GM18505 (cell line): Measurements from ENCODE around the gene UCP3.
"Not testable (repeated sequence)": the region's sequence is repeated elsewhere in the genome, so short reads cannot be mapped to it uniquely, and the experiment has no call there.

Source experiments
- ATAC-seq: cut with Tn5 transposase; IDR thresholded peaks from one replicate; pipeline ENCODE4 v1.9.1; 2021; ENCODE audit not compliant: unreplicated experiment
- POLR2A ChIP-seq: IDR thresholded peaks from 4 replicates; pipeline ENCODE4 v1.6.1; 2011; ENCODE audit warnings: borderline replicate concordance; ENCODE audit not compliant: insufficient read depth, insufficient read length; ENCODE audit errors: extremely low read depth

The UCP3 gene

DNA sequence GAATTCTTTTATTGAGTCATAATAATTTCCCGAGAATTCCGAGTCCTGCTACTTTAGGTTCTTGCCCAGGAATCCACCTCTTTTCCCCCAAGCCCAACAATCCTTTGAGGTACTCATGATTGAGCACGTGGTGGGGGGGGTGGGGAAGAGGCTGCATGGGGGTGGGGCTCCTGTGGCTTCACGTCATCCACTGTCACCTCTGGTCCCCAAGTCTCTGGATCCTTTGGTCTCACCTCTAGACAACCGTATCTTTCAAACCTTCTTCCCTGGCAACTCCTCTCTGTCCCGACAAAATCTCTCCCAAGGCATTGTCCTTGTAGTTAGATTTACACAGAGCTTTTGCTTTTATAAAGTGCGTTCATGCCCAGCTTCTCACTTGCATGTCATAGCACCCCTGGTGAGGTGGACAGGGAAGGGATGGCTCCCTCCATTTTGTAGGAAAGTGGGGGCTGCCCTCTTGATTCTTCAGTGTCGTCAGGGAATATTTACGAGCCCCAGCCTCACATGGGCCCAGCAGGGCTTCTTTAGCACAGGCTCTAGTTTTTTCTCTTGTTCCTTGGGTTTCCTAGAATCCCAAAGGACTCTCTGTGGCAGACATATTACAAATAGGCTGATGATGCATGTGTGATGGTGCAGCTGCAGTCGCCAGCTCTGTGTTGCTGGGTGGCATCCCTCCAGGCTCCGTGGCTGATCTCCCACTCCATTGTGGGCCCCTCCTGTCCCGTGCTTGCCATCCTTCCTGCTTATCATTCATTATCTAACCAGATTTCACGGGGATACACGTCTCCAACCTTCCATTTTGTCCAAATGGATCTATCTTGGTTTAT, 8.4 kb downstream of the UCP3 start:
- ATAC-seq = no peak

GRCh38 chr11:73999581-74000306, 9.1 kb downstream of the UCP3 start:
- no peak for TF ChIP-seq POLR2A

More for the DNA sequence above, 8.4 kb downstream of the UCP3 start:
- no peak for TF ChIP-seq POLR2A

DNA sequence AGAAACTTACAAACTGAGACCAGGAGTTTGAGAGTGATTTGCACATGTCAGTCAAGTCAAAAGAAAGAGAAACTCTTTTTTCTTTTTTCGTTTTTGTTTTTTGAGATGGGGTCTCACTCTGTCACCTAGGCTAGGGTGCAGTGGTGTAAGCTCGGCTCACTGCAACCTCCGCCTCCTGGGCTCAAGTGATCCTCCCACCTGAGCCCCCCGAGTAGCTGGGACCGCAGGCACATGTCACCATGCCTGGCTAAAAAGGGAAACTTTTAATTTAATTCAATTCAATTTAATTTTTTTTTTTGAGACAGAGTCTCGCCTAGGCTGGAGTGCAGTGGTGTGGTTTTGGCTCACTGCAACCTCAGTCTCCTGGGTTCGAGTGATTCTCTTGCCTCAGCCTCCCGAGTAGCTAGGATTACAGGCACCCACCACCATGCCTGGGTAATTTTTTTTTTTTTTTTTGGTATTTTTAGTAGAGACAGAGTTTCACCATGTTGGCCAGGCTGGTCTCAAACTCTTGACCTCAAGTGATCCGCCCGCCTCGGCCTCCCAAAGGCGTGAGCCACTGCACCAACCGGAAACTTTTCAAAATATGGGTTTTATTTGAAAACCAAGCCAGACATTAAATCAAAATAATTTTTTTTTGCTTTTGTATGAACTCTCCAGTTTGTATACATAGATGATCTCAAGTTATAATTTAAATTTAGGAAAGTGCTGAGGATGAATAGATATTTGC, 9.9 kb downstream of the UCP3 start:
- ATAC-seq = no peak
- no peak for TF ChIP-seq POLR2A

More at GRCh38 chr11:73999581-74000306, 9.1 kb downstream of the UCP3 start:
- ATAC-seq = no peak

GRCh38 chr11:73997120-73997770, 11.6 kb downstream of the UCP3 start:
- no peak for ATAC-seq
- TF ChIP-seq POLR2A = no peak

GRCh38 chr11:73996161-73996747, 12.6 kb downstream of the UCP3 start:
- no peak for ATAC-seq
- no peak for TF ChIP-seq POLR2A

DNA sequence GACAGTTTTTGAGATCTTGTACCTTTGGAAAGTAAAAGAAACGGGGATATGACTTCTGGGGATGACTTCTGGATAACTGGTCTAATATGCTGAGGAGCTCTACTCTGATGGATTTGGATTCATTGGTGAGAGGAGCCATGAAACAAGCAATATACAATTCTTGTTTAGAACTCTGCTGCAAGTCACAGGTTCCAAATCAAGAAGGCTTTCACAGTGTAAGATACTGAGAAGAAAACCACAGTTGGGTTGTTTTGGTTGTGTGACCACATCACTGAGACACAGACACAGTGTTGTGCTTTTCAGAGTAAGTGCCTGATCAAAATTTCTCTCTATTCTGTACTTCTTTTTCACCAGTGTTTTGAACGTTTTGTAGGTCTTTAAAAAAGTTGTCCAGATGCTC, 13.2 kb downstream of the UCP3 start:
- ATAC-seq = no peak
- TF ChIP-seq POLR2A = no peak

DNA sequence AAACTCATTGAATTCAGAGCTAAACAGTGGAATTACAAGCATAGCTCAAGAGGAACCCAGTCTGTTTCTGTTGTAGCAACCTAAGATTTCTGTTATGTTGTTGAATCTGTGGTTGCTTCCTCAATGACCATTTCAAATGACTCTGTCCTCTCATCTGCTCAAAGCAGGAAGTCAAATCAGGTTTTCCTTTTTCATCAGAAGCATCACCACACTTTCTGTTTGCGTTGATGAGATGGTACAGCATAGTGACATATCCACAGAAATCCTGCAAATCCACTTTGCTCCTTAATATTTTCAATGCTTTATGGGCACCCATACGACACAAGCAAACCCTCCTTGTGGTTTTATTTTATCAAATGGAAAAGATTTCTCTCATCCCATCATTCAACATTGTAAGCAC, 13.6 kb downstream of the UCP3 start:
- TF ChIP-seq POLR2A = no peak
- ATAC-seq = no peak

GRCh38 chr11:73991471-73992006, 17.3 kb downstream of the UCP3 start:
- TF ChIP-seq POLR2A = no peak
- no peak for ATAC-seq

DNA sequence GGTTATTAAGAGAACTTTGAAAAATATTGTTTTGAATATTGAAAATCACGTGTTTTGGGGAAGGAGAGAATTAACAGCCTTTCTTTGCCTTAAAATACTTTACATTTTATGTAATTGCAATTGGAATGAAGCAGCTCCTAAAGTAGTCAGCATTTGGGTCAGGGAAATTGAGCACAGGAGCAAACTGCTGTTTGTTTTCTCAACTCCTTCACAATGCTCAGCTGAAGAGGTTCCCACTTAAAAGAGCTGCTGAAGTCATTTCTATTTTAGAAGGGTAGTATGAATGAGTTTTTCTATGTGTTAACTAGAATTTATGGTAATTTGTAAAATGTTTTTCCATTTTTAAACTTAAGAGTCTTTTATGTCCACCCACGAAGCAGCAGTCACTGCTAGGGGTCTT, 18.2 kb downstream of the UCP3 start:
- no peak for ATAC-seq
- no peak for TF ChIP-seq POLR2A

- no peak for TF ChIP-seq POLR2A
- ATAC-seq = no peak
Measured at GRCh38 chr11:73989156-73989555, 19.7 kb downstream of the UCP3 start.

- no peak for TF ChIP-seq POLR2A
- ATAC-seq = no peak
Measured at GRCh38 chr11:73988227-73988626, 20.7 kb downstream of the UCP3 start.

DNA sequence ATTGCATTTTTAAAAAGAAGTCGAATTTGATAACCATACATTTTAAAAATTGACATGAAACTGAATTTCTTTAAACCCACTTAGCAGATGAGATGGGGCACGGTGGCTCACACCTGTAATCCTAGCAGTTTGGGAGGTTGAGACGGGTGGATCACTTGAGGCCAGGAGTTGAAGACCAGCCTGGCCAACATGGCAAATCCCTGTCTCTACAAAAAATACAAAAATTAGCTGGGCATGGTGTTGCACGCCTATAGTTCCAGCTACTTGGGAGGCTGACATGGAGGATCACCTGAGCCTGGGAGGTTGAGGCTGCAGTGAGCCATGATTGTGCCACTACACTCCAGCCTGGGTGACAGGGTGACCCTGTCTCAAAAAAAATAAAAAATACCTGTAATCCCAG, 23.2 kb downstream of the UCP3 start:
- not testable (repeated sequence) for ATAC-seq
